GM19455 (cell line): Measurements from ENCODE around the gene RAB12.
"Not testable (repeated sequence)": the region's sequence is repeated elsewhere in the genome, so short reads cannot be mapped to it uniquely, and the experiment has no call there.

Experiments used
- ATAC-seq: cut with Tn5 transposase; IDR thresholded peaks from one replicate; pipeline ENCODE4 v1.9.1; 2021; ENCODE audit not compliant: unreplicated experiment

Gene RAB12

GRCh38 chr18:8611916-8612576, 2.8 kb downstream of the RAB12 start:
- ATAC-seq, result no peak

GRCh38 chr18:8614875-8615274, 5.6 kb downstream of the RAB12 start:
- ATAC-seq, result no peak

DNA sequence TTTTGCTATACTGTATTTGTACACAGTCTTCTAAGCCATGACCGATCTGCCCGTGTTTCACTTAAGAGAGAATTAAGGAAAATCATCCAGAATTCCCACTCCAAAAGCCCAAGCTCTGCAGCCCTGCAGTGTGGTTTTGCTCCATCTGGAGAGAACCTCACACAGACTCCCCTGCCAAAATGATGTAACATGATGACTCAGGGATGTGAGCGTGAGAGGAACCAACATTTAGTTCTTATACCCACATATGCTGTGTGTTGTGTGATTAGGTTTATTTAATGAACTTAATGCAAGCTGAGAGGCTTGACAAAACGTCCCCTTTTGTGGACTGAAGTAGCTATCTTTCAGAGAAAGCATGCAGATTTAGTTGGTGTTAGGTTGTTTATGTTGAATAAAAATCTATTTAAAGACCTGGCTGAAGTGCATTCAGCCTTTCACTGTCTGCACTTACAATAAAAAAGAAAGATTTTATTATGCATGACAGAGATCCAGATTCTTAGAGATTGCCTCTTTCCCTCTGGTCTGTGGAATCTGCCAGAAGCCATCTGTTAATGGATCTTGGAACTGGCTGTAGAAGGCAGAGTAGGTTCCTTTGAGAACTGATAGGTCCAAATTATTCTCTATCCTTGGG, 6.3 kb downstream of the RAB12 start:
- no peak for ATAC-seq

GRCh38 chr18:8616028-8616401, 6.8 kb downstream of the RAB12 start:
- ATAC-seq, result no peak

DNA sequence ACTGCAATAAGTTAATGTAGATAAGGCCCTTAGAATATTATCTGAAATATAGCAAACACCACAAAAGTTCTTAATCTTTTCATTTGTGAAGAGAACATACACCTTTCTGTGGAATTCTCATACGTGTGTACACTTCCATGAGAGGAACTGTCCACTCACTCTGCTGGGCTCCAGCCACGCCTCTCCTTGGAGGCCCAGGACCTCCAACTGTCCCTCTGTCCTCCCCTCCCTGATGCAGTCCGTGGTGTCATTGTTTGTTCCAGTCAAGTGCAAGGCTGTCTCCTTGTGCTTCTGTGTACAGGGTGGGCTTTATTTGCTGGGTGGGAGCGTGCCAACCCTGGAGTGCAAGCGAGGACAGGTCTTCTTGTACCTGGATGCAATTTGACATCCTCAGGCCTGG, 8.7 kb downstream of the RAB12 start:
- no peak for ATAC-seq

DNA sequence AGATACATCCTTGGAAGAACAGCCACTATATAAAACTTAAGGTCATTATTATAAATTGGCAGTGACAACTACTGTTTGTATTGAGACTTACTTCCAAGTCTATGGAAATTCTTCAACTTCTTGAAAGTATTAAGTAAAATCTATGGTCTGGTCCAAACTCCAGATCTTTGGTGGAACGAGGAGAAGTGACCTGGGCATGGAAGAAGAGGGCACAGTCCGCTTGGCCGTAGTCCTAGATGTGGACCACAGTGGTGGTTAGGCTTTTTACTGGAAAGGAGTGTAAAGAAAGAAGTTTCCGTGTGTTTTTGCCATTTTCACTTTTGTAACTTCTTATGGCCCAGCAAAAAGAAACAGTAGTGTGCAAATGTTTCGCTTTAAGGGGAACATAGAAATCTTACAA, 9.8 kb downstream of the RAB12 start:
- no peak for ATAC-seq

DNA sequence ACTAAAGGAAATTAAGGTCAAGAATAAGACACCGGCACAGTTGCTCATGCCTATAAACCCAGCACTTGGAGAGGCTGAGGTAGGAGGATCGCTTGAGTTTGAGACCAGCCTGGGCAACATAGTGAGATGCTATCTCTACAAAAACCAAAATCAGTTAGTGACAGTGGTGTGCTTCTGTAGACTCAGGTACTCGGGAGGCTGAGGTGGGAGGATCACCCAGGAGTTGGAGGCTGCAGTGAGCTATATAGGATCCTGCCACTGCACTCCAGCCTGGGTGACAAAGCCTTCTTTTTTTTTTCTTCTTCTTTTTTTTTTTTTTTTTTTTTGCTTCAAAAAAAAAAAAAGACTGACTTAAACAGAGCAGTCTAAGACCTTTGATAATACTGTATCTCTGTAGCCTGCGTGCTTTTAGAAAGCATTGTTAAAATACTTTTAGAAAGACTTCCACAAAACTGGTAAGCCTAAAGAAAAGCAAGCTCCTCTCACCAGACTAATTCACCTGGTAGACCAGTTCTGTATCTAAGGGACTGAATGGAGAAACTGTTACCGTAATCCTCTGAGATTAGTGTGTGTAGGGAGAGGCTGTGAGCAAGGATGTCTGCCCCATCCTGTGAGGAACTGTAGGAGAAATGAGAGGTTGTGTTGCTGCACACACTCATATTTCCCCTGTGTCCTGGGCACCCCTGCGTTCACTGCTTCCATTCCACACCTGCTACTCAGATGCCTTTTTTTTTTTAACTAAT, 10.8 kb downstream of the RAB12 start:
- no peak for ATAC-seq

DNA sequence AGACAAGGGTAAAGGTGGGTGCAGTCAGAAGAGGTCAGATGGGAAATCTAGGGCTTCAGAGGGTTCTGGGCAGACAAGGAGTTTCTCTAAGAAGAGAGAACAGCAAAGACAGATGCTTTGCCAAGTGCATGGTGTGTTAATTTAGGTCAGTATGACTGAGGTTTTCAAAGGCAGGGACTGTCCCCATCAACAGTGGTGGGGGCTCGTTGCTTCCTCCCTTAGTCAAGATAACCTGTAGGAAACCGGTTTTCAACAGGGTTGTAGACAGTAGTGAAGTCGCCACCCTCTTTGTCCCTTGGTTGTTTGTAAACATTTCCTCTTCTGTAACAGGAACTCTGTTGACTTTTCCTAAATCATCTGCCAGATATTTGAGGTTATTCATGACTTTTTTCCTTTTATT, 11.6 kb downstream of the RAB12 start:
- no peak for ATAC-seq

- ATAC-seq, result not testable (repeated sequence)
These were observed 13.4 kb downstream of the RAB12 start for GRCh38 chr18:8622625-8623024.

DNA sequence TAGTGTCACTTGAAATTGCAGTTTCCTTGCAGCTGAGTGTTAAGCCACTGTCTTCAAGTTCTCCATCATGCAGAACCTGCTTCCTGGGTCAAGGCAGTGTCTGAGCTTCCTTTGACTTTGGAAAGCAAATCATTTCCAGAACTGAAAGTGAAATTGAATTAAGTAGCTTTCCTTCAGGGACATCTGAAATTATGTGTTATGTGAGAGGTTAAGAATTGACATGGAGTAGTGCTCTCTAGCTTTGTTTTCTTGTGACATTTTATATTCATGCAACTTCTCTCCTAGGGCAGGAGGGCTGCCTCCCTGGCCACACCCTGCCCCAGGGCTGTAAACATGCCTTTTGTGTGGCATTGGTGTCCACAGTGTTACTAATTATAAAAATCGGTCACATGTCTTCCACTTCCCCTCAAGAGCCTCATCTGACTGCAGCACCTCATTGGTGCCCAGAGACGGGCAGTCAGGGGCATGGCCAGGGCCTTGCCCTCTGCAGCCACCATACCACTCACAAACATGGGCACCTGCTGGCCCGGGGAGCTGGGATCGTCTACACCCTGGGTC, 14.4 kb downstream of the RAB12 start:
- ATAC-seq, result no peak

- no peak for ATAC-seq
These were observed 16.3 kb downstream of the RAB12 start for GRCh38 chr18:8625461-8626092.

DNA sequence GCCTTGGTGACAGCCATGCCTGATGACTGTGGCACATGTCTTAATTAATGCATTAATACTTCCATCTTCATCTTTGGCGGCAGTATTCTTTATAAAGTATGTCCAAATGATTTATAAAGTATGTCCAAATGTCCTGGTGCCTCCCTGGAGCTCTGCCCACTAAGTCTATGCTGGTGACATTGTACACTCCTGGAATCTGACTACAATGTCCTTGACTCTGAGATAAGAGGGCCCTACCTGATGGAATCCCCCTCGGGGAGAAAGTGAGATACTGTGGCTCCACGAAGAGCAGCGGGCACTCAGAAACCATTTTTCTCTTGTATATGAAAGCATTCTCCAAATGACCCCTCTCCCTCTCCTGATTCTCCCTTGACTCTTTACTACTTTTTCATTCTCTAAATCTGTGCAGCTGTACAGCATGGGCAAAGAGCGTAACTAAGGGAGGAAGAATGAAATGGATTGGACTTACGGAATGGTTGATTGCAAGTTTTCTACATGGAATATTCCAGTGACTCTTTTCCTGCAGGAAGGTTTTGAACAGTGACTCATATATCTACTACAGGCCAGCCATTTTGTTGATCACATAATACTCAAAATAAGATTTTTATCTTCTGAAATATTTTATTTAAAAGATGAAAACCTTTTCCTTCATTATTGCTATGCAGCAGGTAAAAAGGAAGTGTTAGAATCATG, 17.3 kb downstream of the RAB12 start:
- ATAC-seq, result no peak

DNA sequence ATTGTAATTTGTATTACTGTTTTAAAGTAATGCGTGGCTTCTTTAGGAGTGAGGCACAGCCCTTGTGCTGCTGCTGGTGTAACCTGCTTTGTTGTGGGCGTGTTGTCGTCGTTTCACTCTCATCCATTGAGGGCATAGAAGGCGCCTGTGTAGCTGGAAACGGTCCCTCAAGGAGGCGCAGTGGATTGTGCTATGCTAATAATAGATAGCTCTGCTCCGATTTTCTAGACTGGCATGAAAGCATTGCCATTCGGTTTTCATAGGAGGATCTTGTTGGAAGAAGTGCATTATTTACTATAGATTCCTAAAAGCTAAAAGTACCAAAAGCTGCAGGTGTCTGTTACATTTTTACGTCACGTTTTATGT, 17.9 kb downstream of the RAB12 start:
- ATAC-seq, result no peak

- ATAC-seq, result no peak
These were observed 18.3 kb downstream of the RAB12 start for GRCh38 chr18:8627540-8627939.

DNA sequence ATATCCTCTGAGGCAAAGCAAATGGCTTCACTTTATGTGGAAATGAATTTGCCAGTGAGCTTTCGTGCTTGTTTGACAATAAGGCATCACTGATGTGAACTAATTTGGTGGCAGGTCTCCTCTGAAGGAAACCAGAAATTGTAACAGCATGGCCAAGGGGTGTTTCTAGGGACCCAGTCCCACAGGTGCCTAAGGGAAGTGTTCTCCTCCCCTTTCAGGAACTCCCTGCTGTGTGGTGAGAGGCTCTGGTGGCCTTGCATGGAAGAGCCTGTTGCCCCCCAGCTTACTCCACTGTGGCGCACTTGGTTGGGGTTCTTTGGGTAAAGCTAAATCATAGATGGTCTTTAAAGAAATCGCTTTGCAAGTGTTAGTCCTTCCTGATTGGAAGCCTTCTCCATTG, 20.4 kb downstream of the RAB12 start:
- no peak for ATAC-seq

- no peak for ATAC-seq
These were observed 21.3 kb downstream of the RAB12 start for GRCh38 chr18:8630546-8630945.

GRCh38 chr18:8631265-8631664, 22.0 kb downstream of the RAB12 start:
- no peak for ATAC-seq

DNA sequence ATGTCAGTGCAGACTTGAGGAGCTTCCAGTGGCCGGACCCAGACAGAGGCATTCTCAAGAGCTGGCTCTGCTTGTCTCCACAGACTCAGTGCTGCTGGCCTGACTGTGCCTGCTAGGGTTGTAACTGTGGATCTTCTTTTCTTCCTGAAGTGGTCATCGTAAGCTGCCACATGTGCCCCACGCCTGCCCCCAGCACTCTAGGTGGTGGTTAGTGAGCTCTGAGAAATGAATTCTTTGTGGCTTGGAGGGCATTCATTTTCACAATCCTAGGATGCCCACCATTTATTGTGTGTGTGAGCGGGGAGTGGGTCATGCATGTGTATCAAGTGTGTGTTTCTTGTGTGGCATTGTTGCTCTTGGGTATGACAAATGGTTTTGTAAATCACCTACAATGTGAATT, 23.1 kb downstream of the RAB12 start:
- ATAC-seq, result no peak

DNA sequence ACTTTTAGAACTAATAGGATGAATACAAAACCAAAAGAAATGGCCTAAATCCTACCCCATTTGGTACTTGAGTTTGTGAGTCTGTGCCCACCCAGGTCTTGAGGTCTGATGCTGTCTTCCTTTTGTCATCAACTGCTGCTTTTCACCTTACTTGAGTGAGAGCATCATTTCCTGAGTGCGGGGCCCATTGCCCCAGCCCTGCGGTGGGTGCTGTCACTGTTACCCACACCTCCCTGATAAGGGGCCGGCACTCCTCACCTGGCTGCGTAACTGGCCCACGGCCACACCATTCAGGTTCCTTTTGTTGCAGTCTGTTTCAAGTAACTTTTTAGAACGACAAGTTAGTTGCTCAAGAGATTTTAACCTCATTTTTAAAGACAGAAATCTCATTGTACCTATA, 25.3 kb downstream of the RAB12 start:
- ATAC-seq, result no peak

DNA sequence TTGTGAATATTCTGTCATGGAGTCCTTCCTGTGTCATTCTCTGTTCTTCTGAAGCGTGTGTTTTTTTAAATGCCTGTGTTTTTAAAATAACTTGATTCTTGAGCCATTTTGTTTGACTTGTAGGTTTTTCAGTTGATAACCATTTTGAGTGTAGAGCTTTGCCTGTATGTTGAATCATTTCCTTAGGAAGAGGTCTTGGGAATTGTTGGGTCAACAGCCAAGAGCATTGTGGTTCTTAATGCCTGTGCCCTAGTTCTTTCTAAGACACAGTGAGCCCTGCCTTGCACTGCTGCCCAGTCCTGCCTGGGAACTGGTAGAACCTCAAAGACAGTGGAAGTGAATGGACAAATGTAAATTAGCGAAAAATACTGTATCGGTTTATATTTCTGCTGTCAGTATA, 25.9 kb downstream of the RAB12 start:
- no peak for ATAC-seq

DNA sequence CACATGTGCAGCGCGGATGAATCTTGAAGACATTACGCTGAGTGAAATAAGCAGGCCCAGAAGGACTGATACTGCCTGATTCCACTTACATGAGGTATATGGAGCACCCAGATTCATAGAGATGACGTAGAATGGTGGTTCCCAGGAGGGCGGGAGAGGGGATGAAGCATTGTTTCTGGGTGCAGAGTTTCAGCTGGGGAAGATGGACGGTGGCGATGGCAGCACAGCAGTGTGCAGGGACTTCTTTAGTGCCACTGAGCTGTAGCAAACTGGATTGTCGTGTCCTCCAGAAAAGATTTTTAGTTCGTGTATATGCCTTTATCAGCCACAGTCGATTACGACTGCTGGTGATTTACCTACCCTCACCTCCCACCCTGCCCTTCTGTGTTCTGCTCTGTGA, 30.5 kb downstream of the RAB12 start:
- ATAC-seq, result no peak
